ENCODE results near the gene CHCHD6. TPM values are rescaled to one million over a fixed set of nuclear protein-coding genes. Genes with fewer than 3 reads are reported as not detected.

Gene CHCHD6
- total and polyA plus RNA-seq, 12 donors, result 10.6 to 22.5 (median 17.6) TPM

DNA sequence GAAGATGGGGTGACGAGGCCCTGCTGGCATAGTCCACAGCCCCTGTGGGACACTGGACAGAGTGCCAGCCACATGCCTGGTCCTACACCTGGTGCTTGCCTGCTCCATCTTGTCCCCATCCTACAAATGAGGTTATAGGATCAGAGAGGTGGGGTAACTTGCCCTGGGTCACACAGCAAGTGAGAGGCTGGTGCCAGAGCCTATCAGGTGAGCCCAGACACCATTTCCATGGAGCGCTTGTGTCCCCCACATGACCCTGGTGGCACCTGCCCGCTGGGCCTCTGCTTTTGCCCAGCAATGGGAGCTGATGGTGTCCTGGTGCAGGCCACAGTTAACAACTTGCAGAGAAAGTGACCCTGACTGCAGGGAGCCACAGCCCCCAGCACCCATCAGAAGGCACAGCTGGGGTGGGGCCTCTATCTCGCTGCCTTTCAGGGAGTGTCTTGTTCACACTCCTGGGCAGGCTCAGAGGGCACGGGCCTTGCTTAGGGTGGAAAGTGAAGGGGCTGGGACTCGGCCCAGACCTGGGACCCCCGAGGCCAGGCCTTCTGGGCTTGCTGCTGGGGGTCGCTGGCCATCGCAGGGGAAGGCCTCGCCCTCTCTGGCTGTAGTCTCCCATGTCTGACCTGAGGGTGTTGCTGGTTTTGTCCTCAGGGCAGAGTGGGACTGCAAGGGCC, 286.1 kb downstream of the CHCHD6 start:
- Histone ChIP-seq H3K9me3 (replicated peaks in 1 of 3) (no peaks in the 10 kb centered on the region), H3K27me3 (no peaks in the 10 kb centered on the region), H3K36me3 (replicated peaks in 1 of 2) (peaks cover 0 to 12% of the 10 kb centered on the region in 2 donors), H3K4me1 (replicated peaks in 1 of 2) (peaks cover 0 to 31% of the 10 kb centered on the region in 2 donors), H3K27ac (no peak overlapping the region), H3K4me3 (no peak overlapping the region)
- no peak for DNase-seq
- WGBS, 4 donors, result 62 to 91% (median 91%) methylated on average over 2 to 10 of the region's 10 CpGs
- TF ChIP-seq, protein P1, sequence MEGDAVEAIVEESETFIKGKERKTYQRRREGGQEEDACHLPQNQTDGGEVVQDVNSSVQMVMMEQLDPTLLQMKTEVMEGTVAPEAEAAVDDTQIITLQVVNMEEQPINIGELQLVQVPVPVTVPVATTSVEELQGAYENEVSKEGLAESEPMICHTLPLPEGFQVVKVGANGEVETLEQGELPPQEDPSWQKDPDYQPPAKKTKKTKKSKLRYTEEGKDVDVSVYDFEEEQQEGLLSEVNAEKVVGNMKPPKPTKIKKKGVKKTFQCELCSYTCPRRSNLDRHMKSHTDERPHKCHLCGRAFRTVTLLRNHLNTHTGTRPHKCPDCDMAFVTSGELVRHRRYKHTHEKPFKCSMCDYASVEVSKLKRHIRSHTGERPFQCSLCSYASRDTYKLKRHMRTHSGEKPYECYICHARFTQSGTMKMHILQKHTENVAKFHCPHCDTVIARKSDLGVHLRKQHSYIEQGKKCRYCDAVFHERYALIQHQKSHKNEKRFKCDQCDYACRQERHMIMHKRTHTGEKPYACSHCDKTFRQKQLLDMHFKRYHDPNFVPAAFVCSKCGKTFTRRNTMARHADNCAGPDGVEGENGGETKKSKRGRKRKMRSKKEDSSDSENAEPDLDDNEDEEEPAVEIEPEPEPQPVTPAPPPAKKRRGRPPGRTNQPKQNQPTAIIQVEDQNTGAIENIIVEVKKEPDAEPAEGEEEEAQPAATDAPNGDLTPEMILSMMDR (IDR thresholded peaks at IDR 0.05), result no peak
- TF ChIP-seq POLR2A (IDR thresholded peaks at IDR 0.05), result no peak
- intact Hi-C loops (cut with DNase I), result loop anchor here in 1 of 2 donors (10.0 kb wide), 1 partner anchor 465 kb away; no protein-coding TSS in a partner anchor

DNA sequence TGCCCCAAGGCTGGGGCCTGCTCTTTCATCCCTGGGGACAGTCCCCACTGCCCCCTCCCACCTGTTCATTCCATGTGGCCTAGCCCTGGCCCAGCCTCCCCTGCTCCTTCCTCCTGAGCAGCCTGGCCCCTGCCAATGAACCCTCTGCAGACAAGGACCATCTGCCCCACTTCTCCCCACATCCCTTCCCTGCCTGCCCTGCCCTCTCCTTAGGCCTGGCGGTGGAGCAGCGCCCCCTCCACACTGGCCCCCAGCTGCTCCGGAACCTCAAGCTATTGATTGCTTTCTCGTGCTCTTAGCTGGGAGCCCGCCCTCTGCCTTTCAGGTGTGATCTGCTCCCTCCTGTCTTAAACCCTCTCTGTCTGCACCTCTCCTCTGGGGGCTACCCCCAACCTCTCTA, 286.9 kb downstream of the CHCHD6 start:
- peaks cover 0 to 23% of the 10 kb centered on the region in 2 donors for H3K4me1 ChIP-seq (replicated peaks in 1 of 2)

GRCh38 chr3:126991366-126992200, 287.5 kb downstream of the CHCHD6 start:
- TF ChIP-seq, protein P1 (IDR thresholded peaks at IDR 0.05), result no peak
- TF ChIP-seq POLR2A (IDR thresholded peaks at IDR 0.05), result no peak
- Histone ChIP-seq H3K4me3 (no peak overlapping the region), H3K4me1 (replicated peaks in 1 of 2) (peaks cover 0 to 16% of the 10 kb centered on the region in 2 donors), H3K9me3 (replicated peaks in 1 of 3) (no peaks in the 10 kb centered on the region), H3K27ac (peak overlapping the region in 1 of 5 donors; percentile 4), H3K36me3 (replicated peaks in 1 of 2) (peaks cover 0 to 12% of the 10 kb centered on the region in 2 donors), H3K27me3 (no peaks in the 10 kb centered on the region)
- intact Hi-C loops (cut with DNase I), result loop anchor here in 1 of 2 donors (10.0 kb wide), 1 partner anchor 463 kb away; no protein-coding TSS in a partner anchor
- WGBS, 4 donors, result 78 to 93% (median 83%) methylated on average over 6 to 24 of the region's 24 CpGs
- DNase-seq, result no peak

More for the DNA sequence above, 286.9 kb downstream of the CHCHD6 start:
- no peak for DNase-seq
- H3K36me3 ChIP-seq (replicated peaks in 1 of 2), result peaks cover 0 to 12% of the 10 kb centered on the region in 2 donors
- no peaks in the 10 kb centered on the region for H3K9me3 ChIP-seq (replicated peaks in 1 of 3)
- no peak overlapping the region for H3K27ac ChIP-seq
- intact Hi-C loops (cut with DNase I), result loop anchor here in 1 of 2 donors (10.0 kb wide), 1 partner anchor 464 kb away; no protein-coding TSS in a partner anchor
- 86 to 96% (median 92%) methylated on average over 5 of the region's 5 CpGs for WGBS, 4 donors
- TF ChIP-seq, protein P1 (IDR thresholded peaks at IDR 0.05), result no peak
- TF ChIP-seq POLR2A (IDR thresholded peaks at IDR 0.05), result no peak
- no peaks in the 10 kb centered on the region for H3K27me3 ChIP-seq
- H3K4me3 ChIP-seq, result no peak overlapping the region

DNA sequence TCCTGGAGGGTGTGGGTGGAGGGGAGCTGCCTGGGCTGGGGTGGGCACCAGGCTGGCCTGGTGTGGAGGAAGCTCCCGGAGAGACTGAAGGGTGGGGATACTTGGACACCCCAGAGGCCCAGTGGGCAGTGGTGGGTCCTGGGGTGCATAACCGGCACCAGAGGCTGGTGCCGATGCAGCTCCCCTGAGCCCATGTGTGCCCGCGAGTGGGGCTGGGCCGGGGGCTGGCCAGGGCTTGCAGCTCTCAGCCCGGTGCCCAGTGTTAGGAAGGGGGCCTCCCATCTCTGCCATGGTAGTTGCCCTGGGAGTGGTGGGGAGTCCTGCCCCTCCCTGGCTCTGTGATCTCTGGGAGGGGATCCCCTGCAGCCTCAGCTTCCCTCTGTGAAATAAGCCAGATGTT, 288.2 kb downstream of the CHCHD6 start:
- H3K9me3 ChIP-seq (replicated peaks in 1 of 3), result no peaks in the 10 kb centered on the region
- no peak overlapping the region for H3K27ac ChIP-seq
- H3K27me3 ChIP-seq, result no peaks in the 10 kb centered on the region
- H3K4me1 ChIP-seq (replicated peaks in 1 of 2), result peaks cover 0 to 16% of the 10 kb centered on the region in 2 donors
- intact Hi-C loops (cut with DNase I), result loop anchor here in 1 of 2 donors (10.0 kb wide), 1 partner anchor 463 kb away; no protein-coding TSS in a partner anchor
- DNase-seq, result no peak
- peaks cover 0 to 12% of the 10 kb centered on the region in 2 donors for H3K36me3 ChIP-seq (replicated peaks in 1 of 2)
- TF ChIP-seq, protein P1 (IDR thresholded peaks at IDR 0.05), result no peak
- no peak for TF ChIP-seq POLR2A (IDR thresholded peaks at IDR 0.05)
- H3K4me3 ChIP-seq, result no peak overlapping the region
- WGBS, 4 donors, result 94 to 100% (median 96%) methylated on average over 6 to 7 of the region's 7 CpGs

All from adrenal gland (tissue), 12 donors.